DOHH2 (cell line): ENCODE results near the gene CAPN11.

Source experiments
- H3F3A ChIP-seq: fragments of 200-600 bp; sonication (generic), shearing (Covaris generic); 2 replicates; pipeline ENCODE4 v1.6.0; 2016; ENCODE audit warnings: antibody characterized with exemption, mild to moderate bottlenecking; ENCODE audit not compliant: control insufficient read depth, insufficient read depth
- H3K27ac ChIP-seq: fragments of 200-600 bp; sonication (generic); 2 replicates; pipeline ENCODE4 v1.5.1; 2014; ENCODE audit warnings: low read depth, mild to moderate bottlenecking, low read length, moderate library complexity
- H3K27me3 ChIP-seq: fragments of 200-600 bp; sonication (generic); 2 replicates; pipeline ENCODE4 v1.6.1; 2014; ENCODE audit warnings: mild to moderate bottlenecking, low read length, mixed read lengths; ENCODE audit not compliant: control insufficient read depth
- H3K36me3 ChIP-seq: fragments of 200-600 bp; sonication (generic); 2 replicates; pipeline ENCODE4 v1.6.1; 2014; ENCODE audit warnings: mild to moderate bottlenecking, low read length, moderate library complexity, mixed read lengths; ENCODE audit not compliant: control insufficient read depth
- H3K4me1 ChIP-seq: fragments of 200-600 bp; sonication (generic); 2 replicates; pipeline ENCODE4 v1.6.1; 2014; ENCODE audit warnings: mild to moderate bottlenecking, low read length, mixed read lengths; ENCODE audit not compliant: control insufficient read depth
- H3K4me2 ChIP-seq: fragments of 200-600 bp; sonication (generic); 2 replicates; pipeline ENCODE4 v1.6.0; 2014; ENCODE audit warnings: mild to moderate bottlenecking, low read length, moderate library complexity
- H3K4me3 ChIP-seq: fragments of 200-600 bp; sonication (generic); 2 replicates; pipeline ENCODE4 v1.5.1; 2014; ENCODE audit warnings: mild to moderate bottlenecking, low read length, mixed read lengths
- H3K79me2 ChIP-seq: fragments of 200-600 bp; sonication (generic); 2 replicates; pipeline ENCODE4 v1.6.1; 2014; ENCODE audit warnings: mild to moderate bottlenecking, low read length, mixed read lengths; ENCODE audit not compliant: control insufficient read depth
- H3K9me2 ChIP-seq: fragments of 200-600 bp; sonication (generic); replicated peaks from 2 replicates; pipeline ENCODE4 v1.6.1; 2014; ENCODE audit warnings: mild to moderate bottlenecking, low read length, mixed read lengths; ENCODE audit not compliant: control insufficient read depth
- H3K9me3 ChIP-seq: fragments of 200-600 bp; sonication (generic); 2 replicates; pipeline ENCODE4 v1.6.1; 2014; ENCODE audit warnings: antibody characterized with exemption, low read length, mixed read lengths; ENCODE audit not compliant: control insufficient read depth, insufficient read depth
- H4K20me1 ChIP-seq: fragments of 200-600 bp; sonication (generic); 2 replicates; pipeline ENCODE4 v1.6.0; 2014; ENCODE audit warnings: low read depth, mild to moderate bottlenecking, antibody characterized with exemption, low read length, moderate library complexity; ENCODE audit not compliant: control insufficient read depth, insufficient read depth
- EZH2phosphoT487 ChIP-seq: fragments of 200-600 bp; sonication (generic); IDR thresholded peaks from 2 replicates; pipeline ENCODE4 v1.6.1; 2017; ENCODE audit warnings: borderline replicate concordance, mild to moderate bottlenecking, antibody characterized with exemption, low read length, moderate library complexity, mixed read lengths
- TF ChIP-seq, protein P1 (sequence below): fragments of 200-600 bp; sonication (generic); IDR thresholded peaks from one replicate; pipeline ENCODE4 v1.5.1; 2014; ENCODE audit warnings: antibody characterized with exemption, mild to moderate bottlenecking, low read depth, low read length; ENCODE audit not compliant: poor library complexity, severe bottlenecking

CAPN11 gene

GRCh38 chr6:44226368-44227147, 67.9 kb downstream of the CAPN11 start:
- H3K4me3 ChIP-seq: peak overlapping the region; percentile 87; the same call in 1 of the 2 replicates
- H3K79me2 ChIP-seq: peaks cover 49% of the 10 kb centered on the region
- H3K9me2 ChIP-seq: no peaks in the 10 kb centered on the region
- H3K9me3 ChIP-seq: no peaks in the 10 kb centered on the region
- H3K4me2 ChIP-seq: peak overlapping the region; percentile 96
- H3K4me1 ChIP-seq: peaks cover 41% of the 10 kb centered on the region
- no peaks in the 10 kb centered on the region for H3F3A ChIP-seq
- peaks cover 64% of the 10 kb centered on the region for H3K36me3 ChIP-seq
- H4K20me1 ChIP-seq: peaks cover 12% of the 10 kb centered on the region; the same call in 1 of the 2 replicates
- no peaks in the 10 kb centered on the region for H3K27me3 ChIP-seq
- H3K27ac ChIP-seq: no peak overlapping the region
- TF ChIP-seq, protein P1, sequence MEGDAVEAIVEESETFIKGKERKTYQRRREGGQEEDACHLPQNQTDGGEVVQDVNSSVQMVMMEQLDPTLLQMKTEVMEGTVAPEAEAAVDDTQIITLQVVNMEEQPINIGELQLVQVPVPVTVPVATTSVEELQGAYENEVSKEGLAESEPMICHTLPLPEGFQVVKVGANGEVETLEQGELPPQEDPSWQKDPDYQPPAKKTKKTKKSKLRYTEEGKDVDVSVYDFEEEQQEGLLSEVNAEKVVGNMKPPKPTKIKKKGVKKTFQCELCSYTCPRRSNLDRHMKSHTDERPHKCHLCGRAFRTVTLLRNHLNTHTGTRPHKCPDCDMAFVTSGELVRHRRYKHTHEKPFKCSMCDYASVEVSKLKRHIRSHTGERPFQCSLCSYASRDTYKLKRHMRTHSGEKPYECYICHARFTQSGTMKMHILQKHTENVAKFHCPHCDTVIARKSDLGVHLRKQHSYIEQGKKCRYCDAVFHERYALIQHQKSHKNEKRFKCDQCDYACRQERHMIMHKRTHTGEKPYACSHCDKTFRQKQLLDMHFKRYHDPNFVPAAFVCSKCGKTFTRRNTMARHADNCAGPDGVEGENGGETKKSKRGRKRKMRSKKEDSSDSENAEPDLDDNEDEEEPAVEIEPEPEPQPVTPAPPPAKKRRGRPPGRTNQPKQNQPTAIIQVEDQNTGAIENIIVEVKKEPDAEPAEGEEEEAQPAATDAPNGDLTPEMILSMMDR: no peak
- TF ChIP-seq EZH2phosphoT487: no peak

DNA sequence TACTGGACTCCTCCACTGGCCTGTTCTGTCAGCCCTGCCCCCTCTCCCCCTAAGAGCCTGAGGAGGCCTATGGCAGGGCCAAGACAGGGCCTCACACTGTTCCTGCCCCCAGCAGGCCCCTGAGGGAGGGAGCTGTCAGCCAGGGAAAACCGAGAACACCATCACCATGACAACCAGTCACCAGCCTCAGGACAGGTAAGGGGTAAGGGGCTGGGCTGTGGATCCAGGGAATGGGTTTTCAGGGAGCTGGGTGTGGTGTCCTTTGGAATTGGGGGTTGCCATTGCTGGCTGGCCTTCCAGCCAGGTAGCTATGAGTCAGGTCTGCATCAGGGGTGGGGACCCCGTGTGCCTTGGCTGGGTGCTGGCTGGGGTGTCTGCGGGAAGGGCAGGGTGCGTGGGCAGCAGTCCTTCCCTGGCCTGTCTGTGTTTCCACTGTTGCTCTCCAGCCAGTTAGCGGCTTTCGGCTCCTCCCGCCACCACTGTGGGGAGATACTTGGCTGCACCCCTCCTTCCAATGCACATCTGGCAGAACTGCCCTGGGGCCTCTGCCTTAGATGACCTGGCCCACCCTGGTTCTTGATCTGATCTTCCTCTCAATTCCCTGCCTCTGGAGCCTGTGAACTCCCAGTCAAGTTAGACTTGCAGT, 68.7 kb downstream of the CAPN11 start:
- H3K79me2 ChIP-seq: peaks cover 49% of the 10 kb centered on the region
- peaks cover 35% of the 10 kb centered on the region for H3K4me1 ChIP-seq
- no peak for TF ChIP-seq EZH2phosphoT487
- TF ChIP-seq, protein P1: no peak
- no peak overlapping the region for H3K4me2 ChIP-seq
- H3K27me3 ChIP-seq: no peaks in the 10 kb centered on the region
- H3K4me3 ChIP-seq: no peak overlapping the region
- peaks cover 70% of the 10 kb centered on the region for H3K36me3 ChIP-seq
- H3K27ac ChIP-seq: no peak overlapping the region
- no peaks in the 10 kb centered on the region for H3K9me2 ChIP-seq
- peaks cover 12% of the 10 kb centered on the region; the same call in 1 of the 2 replicates for H4K20me1 ChIP-seq
- no peaks in the 10 kb centered on the region for H3K9me3 ChIP-seq
- H3F3A ChIP-seq: no peaks in the 10 kb centered on the region

- Histone ChIP-seq H3K4me1 (peaks cover 27% of the 10 kb centered on the region), H3K4me3 (no peak overlapping the region), H4K20me1 (peaks cover 12% of the 10 kb centered on the region; the same call in 1 of the 2 replicates), H3K27ac (no peak overlapping the region), H3K4me2 (no peak overlapping the region), H3K9me3 (no peaks in the 10 kb centered on the region), H3K9me2 (no peaks in the 10 kb centered on the region), H3F3A (no peaks in the 10 kb centered on the region), H3K27me3 (no peaks in the 10 kb centered on the region), H3K36me3 (peaks cover 77% of the 10 kb centered on the region), H3K79me2 (peaks cover 49% of the 10 kb centered on the region)
- TF ChIP-seq, protein P1: no peak
These were observed 69.4 kb downstream of the CAPN11 start for GRCh38 chr6:44228031-44228430.
